Psoas muscle (tissue), 8 donors: ENCODE data around the gene OSGIN1. TPM values are rescaled to one million over a fixed set of nuclear protein-coding genes. Genes with fewer than 3 reads are reported as not detected.
A peak's percentile ranks its signal among the peaks of the same experiment; 100 is the strongest.

Experiments
- ATAC-seq, 4 donors: fragments of 200-7000 bp; cut with Tn5 transposase; one replicate each; pipeline ENCODE4 v1.9.1; 2020; ENCODE audit warnings: moderate library complexity in 3 of 4, mild to moderate bottlenecking in 2 of 4
- DNase-seq, 2 donors: peaks; one replicate each; pipeline ENCODE4 v3.0.0-alpha.2; 2020
- H3K27ac ChIP-seq: fragments of 200-600 bp; one replicate; pipeline ENCODE4 v1.8.0; 2022
- H3K27me3 ChIP-seq, 3 donors: fragments of 200-600 bp in 1 of 3; one replicate each; pipeline versions ENCODE4 v1.6.1 to v1.8.0; 2013 to 2022; ENCODE audit warnings: low read length in 2 of 3, mild to moderate bottlenecking in 2 of 3, moderate library complexity in 1 of 3; ENCODE audit not compliant: insufficient read depth in 3 of 3
- H3K36me3 ChIP-seq, 2 donors: fragments of 200-600 bp in 1 of 2; one replicate each; pipeline versions ENCODE4 v1.6.1 to v1.8.0; 2013 to 2022; ENCODE audit warnings: low read depth in 1 of 2, mild to moderate bottlenecking in 1 of 2, moderate library complexity in 1 of 2; ENCODE audit not compliant: insufficient read depth in 1 of 2
- H3K4me1 ChIP-seq: fragments of 200-600 bp; one replicate; pipeline ENCODE4 v1.8.0; 2022
- H3K4me3 ChIP-seq: fragments of 200-600 bp; one replicate; pipeline ENCODE4 v1.8.0; 2022; ENCODE audit warnings: mild to moderate bottlenecking
- H3K9me3 ChIP-seq: fragments of 200-600 bp; one replicate; pipeline ENCODE4 v1.8.0; 2022
- WGBS, 3 donors: extraction: QIAGEN DNeasy Blood & Tissue Kit; methylation state at CpG; one replicate each; pipeline versions ENCODE4 v1.1.6 to v1.1.7; 2013; 5-methylcytosine and 5-hydroxymethylcytosine counted together
- intact Hi-C, 2 donors: fragments of 100-400 bp; cut with DNase I; formaldehyde crosslinking; loops; one replicate each; pipeline versions ENCODE4 v1.11.0 to v1.14.2; 2022
- polyA plus RNA-seq, 3 donors: library from polyadenylated mRNA; stranded (reverse); fragments of 200-250 nt; gene quantifications; one replicate each; pipeline ENCODE4 v1.2.3, GENCODE V29; 2013
- total RNA-seq, 4 donors: library from RNA; stranded (reverse); fragmentation: NEBNext Ultra II Directional in 2 of 4; extraction: Animal tissue kit (Norgen Biotek cat#: 25700) in 2 of 4; gene quantifications; one replicate each; pipeline versions ENCODE4 v1.2.1 to v1.2.4, GENCODE V29; 2021 to 2023
- TF ChIP-seq, protein P1 (sequence below): fragments of 200-600 bp; IDR thresholded peaks from one replicate; pipeline ENCODE4 v1.8.0; 2022; ENCODE audit warnings: antibody characterized with exemption
- donor health status: healthy with polysubstance abuse.
- donor health status: DM: no; HTN: no; CAD: no; lungs with moderate emphysema.
- donor health status: Bipolar disorder and iron deficiency.
- donor health status: healthy.
- donor health status: DM: yes; HTN: yes; CAD: no.
- donor health status: DM: no; HTN: no; CAD: no.
- donor health status: DM: no; HTN: no; CAD: no.
- donor health status: DM: yes; HTN: yes; CAD: no.

OSGIN1 gene
- total and polyA plus RNA-seq, 7 donors, result 10.4 to 39.4 (median 25.1) TPM

- intact Hi-C loops, result loop anchor here in 1 of 2 donors (2.0 kb wide), 1 partner anchor 40 kb away; the partner anchor contains the start of gene OSGIN1
- H3K4me3 ChIP-seq, result no peak overlapping the region
- peak overlapping the region; percentile 88 for H3K27ac ChIP-seq
- ATAC-seq (peak; percentile 72 to 90 (median 81)), DNase-seq (peak; percentile 79 to 88)
- H3K4me1 ChIP-seq, result peaks cover 22% of the 10 kb centered on the region
- H3K27me3 ChIP-seq, result no peaks in the 10 kb centered on the region
- H3K36me3 ChIP-seq, result peaks cover 3 to 77% of the 10 kb centered on the region in 2 donors
- TF ChIP-seq, protein P1, sequence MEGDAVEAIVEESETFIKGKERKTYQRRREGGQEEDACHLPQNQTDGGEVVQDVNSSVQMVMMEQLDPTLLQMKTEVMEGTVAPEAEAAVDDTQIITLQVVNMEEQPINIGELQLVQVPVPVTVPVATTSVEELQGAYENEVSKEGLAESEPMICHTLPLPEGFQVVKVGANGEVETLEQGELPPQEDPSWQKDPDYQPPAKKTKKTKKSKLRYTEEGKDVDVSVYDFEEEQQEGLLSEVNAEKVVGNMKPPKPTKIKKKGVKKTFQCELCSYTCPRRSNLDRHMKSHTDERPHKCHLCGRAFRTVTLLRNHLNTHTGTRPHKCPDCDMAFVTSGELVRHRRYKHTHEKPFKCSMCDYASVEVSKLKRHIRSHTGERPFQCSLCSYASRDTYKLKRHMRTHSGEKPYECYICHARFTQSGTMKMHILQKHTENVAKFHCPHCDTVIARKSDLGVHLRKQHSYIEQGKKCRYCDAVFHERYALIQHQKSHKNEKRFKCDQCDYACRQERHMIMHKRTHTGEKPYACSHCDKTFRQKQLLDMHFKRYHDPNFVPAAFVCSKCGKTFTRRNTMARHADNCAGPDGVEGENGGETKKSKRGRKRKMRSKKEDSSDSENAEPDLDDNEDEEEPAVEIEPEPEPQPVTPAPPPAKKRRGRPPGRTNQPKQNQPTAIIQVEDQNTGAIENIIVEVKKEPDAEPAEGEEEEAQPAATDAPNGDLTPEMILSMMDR, result no peak
- H3K9me3 ChIP-seq, result no peaks in the 10 kb centered on the region
- WGBS, 3 donors, result 16 to 24% (median 19%) methylated on average over 15 of the region's 15 CpGs
Observed at GRCh38 chr16:83913245-83913633, 39.8 kb upstream of the OSGIN1 start.

DNA sequence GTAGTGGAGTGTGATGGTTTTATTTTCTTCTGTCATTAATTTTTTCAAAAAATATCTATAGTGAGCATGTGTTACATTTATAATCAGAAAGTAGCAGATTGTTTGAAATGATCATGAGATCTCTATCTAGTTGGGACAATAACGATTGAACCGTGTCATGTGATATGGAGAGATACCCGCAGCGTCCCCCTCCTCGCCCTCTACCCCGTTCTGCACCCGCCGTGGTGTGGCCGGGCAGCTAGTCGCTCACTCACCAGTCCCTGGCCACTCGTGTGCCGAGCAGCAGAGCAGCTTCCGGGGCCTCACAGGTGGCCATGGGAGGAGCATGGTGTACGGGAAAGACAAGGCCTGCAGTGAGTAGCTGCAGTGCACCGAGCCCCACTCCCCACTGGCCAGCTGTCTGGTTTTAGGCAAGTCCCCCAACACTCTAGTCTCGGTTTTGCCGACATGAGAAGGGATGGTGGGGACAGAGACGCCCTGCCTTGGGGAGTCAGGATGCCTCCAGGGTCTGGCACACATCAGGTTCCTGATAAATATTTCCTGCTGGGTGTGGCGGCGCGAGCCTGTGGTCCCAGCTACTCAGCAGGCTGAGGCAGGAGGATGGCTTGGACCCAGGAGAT lies 38.8 kb upstream of the OSGIN1 start:
- 91 to 95% (median 93%) methylated on average over 21 of the region's 21 CpGs for WGBS, 3 donors
- TF ChIP-seq, protein P1, result no peak
- Histone ChIP-seq H3K4me3 (no peak overlapping the region), H3K9me3 (no peaks in the 10 kb centered on the region), H3K27me3 (no peaks in the 10 kb centered on the region), H3K4me1 (peaks cover 13% of the 10 kb centered on the region), H3K27ac (peak overlapping the region; percentile 88), H3K36me3 (peaks cover 3 to 77% of the 10 kb centered on the region in 2 donors)
- ATAC-seq, result no peak
- no peak for DNase-seq
- intact Hi-C loops, result no loop called here

GRCh38 chr16:83915081-83915480 lies 38.0 kb upstream of the OSGIN1 start:
- DNase-seq (no peak), ATAC-seq (no peak)
- 96 to 98% (median 98%) methylated on average over 22 of the region's 22 CpGs for WGBS, 3 donors
- Histone ChIP-seq H3K36me3 (peaks cover 3 to 77% of the 10 kb centered on the region in 2 donors), H3K9me3 (no peaks in the 10 kb centered on the region), H3K4me3 (no peak overlapping the region), H3K27me3 (no peaks in the 10 kb centered on the region), H3K4me1 (peaks cover 13% of the 10 kb centered on the region), H3K27ac (no peak overlapping the region)
- intact Hi-C loops, result no loop called here
- TF ChIP-seq, protein P1, result no peak

DNA sequence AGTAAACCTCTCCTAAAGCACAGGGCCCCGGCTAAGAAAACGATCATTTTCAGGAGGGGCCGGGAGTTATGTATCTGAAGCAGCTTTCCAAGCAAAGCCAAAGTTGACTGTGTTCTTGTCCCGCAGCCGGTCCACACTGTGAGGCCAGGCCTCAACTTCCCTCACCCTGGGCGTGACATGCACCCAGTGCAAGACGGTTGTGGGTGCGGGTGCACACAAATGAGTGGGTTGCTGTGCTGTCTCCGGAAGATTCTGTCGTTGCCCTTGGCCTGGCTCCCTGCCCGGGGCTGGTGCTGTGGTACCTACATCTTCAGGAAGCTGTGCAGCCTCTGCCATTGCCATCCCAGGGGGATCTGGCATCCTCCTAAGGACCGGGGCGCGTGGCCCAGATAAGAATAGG lies 37.5 kb upstream of the OSGIN1 start:
- TF ChIP-seq, protein P1, result no peak
- DNase-seq, result no peak
- WGBS, 3 donors, result 89 to 96% (median 93%) methylated on average over 14 of the region's 14 CpGs
- H3K9me3 ChIP-seq, result no peaks in the 10 kb centered on the region
- intact Hi-C loops, result no loop called here
- H3K27me3 ChIP-seq, result no peaks in the 10 kb centered on the region
- ATAC-seq, result no peak
- peaks cover 13% of the 10 kb centered on the region for H3K4me1 ChIP-seq
- H3K36me3 ChIP-seq, result peaks cover 3 to 77% of the 10 kb centered on the region in 2 donors
- no peak overlapping the region for H3K4me3 ChIP-seq
- H3K27ac ChIP-seq, result no peak overlapping the region
